Stimulated activated CD4-positive, alpha-beta T cell treated with anti-CD3 and anti-CD28 coated beads, Interleukin-1b, Interleukin-23, amount 100 ng/mL, for 48 hours (primary cell): ENCODE data around the gene FAM89B.

ENCODE experiments used
- DNase-seq: peaks from one replicate; pipeline ENCODE4 v3.0.0-alpha.2; 2020

FAM89B gene

GRCh38 chr11:65613091-65613928 lies 41.0 kb downstream of the FAM89B start:
- DNase-seq, result no peak

GRCh38 chr11:65615229-65615949 lies 43.1 kb downstream of the FAM89B start, which contains the start of gene PCNX3:
Gene PCNX3, plus strand, starts transcription at chr11:65615776. Its CDS starts 536 bp downstream, at chr11:65616312.
- peak; percentile 100 for DNase-seq

- peak; percentile 46 for DNase-seq
These were observed 43.7 kb downstream of the FAM89B start for GRCh38 chr11:65615950-65616574.

GRCh38 chr11:65616575-65617001 lies 44.2 kb downstream of the FAM89B start:
- no peak for DNase-seq

GRCh38 chr11:65617136-65617850 lies 45.0 kb downstream of the FAM89B start:
- no peak for DNase-seq

GRCh38 chr11:65617990-65618751 lies 45.8 kb downstream of the FAM89B start:
- DNase-seq, result no peak

GRCh38 chr11:65618763-65619162 lies 46.4 kb downstream of the FAM89B start:
- no peak for DNase-seq

GRCh38 chr11:65619281-65619928 lies 47.1 kb downstream of the FAM89B start:
- no peak for DNase-seq

- no peak for DNase-seq
These were observed 48.3 kb downstream of the FAM89B start for GRCh38 chr11:65620666-65621065.

GRCh38 chr11:65621460-65621859 lies 49.1 kb downstream of the FAM89B start:
- DNase-seq, result no peak

GRCh38 chr11:65622011-65622410 lies 49.7 kb downstream of the FAM89B start:
- DNase-seq, result no peak

- DNase-seq, result no peak
These were observed 50.8 kb downstream of the FAM89B start for GRCh38 chr11:65623177-65623576.
